ENCODE measurements around the gene ALOXE3.
"Not testable (repeated sequence)": the region's sequence is repeated elsewhere in the genome, so short reads cannot be mapped to it uniquely, and the experiment has no call there.

The ALOXE3 gene

DNA sequence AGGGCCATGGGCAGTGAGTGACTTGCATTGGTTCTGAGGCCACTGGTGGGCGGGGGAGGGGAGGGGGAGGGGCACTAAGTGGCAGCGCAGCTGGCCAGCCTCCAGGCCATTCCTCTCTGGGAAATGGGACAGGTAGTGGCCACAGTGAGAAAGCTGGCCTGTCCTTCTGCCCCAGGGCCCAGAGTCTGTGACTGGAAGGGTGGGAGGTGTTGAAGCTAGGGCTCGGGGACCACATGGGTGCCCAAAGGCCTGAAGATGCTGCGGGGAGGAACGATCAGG lies 30.4 kb downstream of the ALOXE3 start:
- no peak for DNase-seq

DNA sequence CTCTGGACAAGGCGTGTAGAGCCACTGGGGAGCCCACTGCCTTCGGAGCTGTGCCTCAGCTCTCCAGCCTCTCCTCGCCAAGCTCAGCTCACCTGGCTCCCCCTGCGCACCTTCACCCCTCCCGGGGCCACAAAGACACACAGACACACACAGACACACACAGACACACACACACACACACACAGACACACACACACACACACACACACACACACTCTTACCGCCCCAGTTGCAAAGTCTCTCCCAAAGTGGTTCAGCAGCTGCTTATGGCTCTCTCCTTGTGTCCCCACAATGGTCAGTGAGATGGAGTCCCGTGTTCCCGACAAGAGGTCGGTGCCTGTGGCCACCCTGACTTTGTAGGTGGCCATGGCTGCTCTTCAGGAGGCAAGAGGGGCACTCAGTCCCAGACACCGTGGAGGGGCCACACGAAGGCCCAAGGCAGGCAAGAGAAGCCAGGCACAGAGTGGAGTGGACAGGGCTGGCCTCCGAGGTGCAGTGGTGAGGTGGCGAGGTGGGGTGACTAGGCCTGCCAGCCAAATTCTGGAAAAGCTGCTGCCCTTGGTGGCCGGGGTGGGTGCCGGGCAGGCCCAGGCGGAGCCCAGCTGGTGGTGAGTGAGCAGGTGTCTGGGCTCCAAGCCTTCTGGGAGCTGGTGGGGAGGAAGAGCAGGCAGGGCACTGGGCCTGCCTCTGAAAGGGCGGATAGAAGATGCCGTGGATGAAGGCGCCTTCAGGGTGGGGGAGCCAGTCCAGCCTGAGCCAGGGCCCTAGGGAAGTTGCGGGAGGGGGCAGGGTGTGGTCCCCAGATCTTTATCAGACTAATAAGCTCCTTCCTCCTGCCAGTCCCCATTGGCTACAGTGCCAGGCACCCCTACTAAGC lies 31.0 kb downstream of the ALOXE3 start, which contains the start of gene ALOX12B:
ALOX12B (minus strand) TSS at position 642 of the 877 bp plus-strand sequence; CDS start at position 368, 274 bp downstream.
- DNase-seq: no peak

DNA sequence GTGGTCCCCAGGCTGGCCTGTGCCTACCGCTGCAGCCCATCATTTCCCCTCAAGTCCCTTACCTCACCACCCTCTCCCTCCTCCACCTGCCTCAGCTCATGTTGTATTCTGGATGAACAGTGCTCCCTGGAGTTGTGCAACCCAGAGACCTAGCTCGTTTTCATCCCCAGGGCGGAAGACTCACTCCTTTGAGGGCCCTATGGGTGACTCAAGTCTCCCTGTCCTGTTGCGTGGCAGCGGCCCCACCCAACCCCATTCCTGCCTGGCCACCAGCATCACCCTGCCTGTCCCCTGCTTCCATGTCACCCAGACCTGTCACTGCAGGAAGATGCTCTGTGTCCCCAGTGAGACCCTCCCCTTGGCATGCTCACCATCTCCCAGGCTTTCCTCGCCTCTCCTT lies 34.1 kb downstream of the ALOXE3 start:
- DNase-seq: no peak

DNA sequence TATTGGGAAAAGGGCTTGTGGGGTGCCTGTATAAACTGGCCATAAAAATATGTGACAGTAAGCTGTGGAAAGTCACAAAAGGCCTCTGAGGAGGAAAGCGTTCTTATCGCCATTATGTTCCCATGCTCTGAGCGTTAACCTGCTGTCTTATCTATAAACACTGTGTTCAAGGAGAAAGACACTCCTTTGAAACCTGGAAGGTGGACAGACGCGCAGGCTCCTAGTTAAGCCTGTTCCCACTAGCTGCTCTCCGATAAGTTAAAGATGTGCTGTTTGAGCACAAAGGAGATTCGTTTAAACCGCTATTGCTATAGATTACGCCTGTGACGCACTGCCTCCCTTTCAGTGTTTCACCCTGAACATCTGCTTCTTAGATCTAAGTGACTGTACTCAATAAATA lies 36.0 kb downstream of the ALOXE3 start:
- no peak for DNase-seq

DNA sequence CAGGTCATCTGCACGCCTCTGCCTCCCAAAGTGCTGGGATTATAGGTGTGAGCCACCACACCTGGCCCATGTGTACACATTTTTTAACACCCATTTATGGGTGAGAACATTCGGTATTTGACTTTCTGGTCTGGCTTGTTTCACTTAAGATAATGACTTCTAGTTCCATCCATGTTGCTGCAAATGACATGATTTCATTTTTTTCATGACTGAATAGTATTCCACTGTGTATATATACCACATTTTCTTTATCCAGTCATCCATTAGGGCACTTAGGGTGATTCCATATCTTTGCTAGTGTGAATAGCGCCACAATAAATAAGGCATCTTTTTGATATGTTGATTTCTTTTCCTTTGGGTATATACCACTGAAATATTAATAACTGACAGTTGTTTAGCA lies 36.4 kb downstream of the ALOXE3 start:
- no peak for DNase-seq

DNA sequence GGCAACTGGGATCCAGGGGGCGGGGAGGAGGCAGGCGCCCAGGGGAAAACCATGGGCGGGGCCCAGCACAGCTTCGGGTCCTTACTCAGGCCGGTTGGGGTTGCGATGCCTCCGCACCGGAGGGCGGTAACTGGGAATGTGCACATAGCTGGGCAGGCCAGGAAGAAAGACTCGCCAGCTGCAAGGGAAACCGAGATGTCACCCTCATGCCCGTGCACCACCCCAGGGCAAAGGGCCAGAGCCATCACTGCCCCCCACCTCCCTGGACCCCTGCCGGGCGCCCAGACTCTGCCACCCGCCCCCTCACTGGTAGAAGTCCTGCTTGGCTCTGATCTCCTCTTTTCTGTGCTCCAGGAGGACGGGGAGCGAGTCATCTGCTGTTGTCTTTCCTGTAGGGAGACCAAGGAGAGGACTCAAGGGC lies 37.5 kb downstream of the ALOXE3 start:
- DNase-seq: no peak

DNA sequence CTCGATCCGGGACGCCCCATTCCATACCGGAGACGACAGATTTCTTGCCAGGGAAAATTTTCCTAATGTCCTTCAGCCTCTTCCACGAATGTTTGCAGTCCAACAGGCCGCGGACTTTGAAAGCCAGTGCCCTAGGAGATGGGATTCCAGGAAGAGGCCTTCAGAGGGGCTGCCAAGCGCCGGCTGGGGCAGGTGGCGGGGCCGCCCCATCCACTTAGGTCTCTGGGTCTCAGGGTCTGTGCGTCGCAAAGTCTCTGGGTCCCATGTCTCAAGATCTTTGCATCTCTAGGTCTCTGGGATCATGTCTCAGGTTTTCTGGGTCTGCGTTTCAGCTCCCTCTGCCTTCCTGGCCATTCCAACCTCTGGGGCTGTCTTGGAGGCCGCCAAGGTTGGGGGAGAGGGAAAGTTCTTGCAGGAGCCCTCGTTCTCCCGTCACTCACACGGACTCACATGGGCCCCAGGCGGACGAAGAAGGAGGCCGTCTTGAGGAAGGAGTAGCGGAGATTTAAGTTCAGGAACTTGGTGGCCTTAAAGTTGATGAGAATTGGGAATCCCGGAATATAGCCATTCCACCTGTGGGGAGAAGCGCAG lies 38.0 kb downstream of the ALOXE3 start:
- DNase-seq: no peak

DNA sequence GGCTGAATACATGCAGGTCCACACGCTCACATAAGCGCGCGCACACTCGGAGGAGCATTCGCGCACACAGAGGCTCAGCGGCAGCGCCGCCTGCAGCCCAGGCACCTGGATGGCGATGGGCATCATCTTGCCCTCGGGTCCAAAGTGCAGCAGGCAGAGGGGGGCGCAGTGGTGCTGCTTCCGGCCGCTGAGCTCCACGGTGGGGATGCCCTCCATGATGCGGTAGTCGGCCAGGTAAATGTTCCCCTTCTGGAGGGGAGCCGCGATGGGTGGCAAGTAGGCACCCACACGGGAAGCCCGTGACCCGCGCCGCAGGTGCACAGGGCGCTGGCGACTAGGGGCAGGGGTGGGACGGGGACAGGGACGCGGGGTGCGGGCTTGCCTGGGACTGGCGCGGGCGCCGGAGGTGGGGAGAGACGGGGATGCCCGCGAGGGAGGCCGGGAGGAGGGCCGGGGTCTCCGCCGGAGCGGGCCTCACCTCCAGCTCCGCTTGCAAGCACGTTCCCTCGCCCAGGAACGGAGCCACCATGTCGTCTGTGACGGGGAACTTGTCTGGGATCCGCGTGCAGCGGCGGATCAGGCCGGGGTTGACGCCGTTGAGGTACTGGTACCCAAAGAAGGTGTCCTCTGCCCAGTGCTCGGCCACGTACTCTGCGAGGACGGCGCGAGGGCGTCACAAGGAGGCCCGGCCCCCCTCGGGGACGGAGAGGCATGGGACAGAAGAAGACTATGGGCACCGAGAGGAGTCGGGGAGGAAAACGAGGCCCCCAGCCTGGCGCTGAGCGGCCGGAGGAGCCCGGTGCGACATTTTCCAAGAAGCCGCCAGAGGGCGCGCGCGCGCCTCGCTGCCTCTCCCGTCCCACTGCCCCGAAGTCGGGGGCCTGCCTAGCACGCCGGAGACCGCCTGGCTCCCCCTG lies 38.8 kb downstream of the ALOXE3 start:
- peak; percentile 88 for DNase-seq

DNA sequence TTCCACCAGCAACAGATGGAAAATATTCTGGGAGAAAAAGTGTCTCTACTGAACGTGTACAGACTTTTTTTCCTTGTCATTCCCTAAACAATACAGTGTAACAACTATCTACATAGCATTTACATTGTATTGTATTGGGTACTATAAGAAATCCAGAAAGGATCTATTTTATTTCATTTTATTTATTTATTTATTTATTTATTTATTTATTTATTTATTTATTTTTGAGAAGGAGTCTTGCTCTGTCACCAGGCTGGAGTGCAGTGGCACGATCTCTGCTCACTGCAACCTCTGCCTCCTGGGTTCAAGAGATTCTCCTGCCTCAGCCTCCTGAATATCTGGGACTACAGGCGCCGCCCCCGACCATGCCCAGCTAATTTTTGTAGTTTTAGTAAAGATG lies 40.4 kb downstream of the ALOXE3 start:
- DNase-seq: not testable (repeated sequence)

DNA sequence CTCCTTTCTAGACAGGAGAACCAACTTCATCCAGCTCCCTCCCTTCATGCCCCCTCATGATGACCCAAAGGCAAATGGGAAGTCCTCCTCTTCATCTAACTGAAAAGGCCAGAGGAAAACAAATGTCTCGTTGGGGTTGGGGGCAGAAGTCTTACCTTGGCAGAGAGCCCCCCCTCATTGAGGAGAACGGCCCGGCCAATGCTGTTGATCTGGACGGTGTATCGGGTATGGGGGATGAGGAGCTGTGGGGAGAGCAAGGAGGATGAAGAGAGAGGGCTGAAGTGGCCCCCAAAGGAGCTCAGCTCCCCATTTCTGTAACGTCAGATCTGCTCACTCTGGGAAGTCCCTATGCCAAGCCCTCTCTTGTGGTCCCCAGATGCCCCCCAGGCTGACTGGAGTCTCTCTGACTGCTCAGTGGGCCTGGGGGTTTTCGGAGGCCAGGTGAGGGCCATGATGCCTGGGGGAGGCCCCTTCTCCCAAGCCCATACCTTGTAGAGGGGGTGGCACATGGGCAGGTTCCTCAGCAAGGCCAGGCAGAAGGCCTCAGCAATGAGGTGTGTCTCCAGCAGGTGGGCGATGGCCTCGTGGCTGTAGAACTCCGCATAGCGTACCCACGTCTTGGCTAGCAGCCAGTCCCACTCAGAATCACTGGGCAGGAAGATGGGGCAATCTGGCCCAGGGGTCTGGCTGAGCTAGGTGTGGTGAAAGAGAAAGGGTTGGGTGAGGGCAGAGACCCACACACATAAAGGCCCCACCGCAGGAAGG lies 41.6 kb downstream of the ALOXE3 start:
- DNase-seq: no peak

DNA sequence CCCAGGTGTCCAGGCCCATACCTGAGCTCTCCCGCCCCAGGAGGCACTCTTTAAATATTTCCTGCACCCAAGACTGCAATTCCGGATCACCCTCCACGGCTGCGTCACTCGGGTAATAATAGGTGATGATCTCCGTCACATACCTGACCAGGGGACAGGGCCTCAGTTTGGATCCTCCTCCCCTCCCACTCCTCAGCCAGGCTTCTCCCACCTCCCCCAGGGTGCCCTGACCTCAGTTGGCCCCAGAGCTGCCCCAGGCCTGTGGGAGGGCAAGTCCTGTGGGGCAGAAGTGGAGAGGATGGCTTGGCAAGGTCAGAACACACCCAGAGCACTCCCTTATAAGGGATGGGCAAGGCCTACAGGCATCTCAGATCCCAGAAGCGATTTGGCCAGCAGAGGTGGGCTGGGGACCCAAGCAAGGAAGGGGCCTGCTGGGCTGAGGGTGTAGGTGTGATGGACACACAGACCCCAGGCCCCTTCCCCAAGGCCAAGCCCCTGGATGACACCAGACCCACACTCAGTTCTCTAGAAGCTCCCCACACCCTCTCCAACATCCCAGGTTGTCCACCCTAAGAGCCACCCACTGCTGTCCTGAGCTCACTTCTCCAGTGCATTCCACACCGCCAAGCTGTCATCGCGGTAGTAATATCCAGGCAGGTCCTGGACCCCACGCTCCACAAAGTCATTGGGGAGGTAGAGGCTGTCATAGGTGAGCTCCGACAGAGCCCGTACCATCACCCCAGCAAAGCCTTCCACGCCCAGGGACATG lies 42.6 kb downstream of the ALOXE3 start:
- no peak for DNase-seq

DNA sequence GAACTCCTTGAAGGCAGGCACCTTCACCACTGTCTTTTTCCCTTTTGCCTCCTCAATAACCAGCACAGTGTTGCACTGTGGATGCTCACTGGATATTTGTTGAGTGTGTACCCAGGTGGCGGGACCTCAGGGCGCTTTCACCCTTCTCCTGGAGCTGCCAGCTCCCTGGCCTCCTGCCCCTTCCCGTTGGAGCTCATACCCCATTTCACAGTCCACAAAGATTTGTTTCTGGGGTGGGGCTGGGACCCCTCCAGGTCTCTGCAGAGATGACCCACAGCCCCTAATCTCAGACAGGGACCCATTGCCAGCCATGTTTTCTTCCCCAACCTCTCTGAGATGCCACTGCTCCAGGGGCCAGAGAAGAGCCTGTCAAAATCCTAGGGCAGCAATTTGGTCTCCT lies 43.2 kb downstream of the ALOXE3 start:
- no peak for DNase-seq

DNA sequence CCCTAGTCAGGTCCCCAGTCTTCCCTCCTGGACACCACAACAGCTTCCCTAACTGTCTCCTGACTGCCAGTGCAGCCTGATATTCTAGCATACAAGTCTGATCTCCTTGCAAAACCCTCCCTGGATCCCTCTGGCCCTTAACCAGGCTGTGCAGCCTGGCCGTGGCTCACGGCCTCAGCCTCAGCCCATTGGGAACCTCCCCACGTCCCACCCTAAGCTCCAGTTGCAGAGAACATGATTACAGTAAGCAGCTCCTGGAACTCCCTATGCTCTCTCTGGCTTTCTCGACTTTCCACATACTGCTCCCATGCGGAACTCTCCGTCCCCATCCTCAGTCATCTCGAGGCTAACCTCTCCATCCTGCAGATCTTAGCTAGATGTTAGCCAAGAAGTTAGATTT lies 43.8 kb downstream of the ALOXE3 start:
- no peak for DNase-seq

DNA sequence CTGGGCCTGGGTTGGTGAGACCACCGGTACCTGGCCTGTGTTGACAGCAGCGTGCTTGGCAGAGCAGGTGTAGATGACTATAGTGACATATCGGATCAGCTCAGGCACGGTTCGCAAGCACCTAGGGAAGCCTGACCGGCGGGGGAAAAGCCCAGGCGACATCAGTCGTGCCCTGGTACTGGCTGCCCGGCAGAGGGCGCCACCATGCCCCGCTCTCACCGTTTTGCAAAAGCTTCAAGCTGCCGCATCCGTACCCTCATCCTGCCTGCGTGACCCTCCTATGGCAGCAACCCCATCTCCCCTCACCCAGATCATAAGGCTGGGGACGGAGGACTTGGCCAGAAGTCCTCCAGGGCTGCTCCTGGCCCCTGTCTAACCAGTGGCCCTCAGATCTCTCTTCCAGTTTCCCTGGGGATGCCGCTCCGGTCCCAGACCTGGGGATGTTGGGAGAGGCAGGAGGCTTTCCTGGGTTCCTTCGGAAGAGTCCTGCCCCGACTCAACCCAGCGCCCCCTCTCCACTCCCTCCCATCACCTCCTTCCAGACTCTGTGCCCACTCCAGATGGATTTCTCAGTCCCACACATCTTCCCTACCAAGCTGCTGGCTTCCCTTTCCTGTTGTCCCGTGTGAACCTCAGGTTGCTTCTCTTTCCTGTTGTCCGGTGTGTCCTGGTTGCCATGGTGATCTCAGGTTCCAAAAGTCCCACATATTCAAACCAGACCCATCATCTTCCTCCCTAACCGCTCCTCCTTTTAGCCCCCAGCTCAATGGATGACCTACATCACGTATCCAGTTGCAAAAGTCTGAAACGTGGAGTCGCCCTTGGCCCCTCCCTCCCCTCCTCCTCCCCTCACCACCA lies 44.5 kb downstream of the ALOXE3 start:
- DNase-seq: peak; percentile 93

DNA sequence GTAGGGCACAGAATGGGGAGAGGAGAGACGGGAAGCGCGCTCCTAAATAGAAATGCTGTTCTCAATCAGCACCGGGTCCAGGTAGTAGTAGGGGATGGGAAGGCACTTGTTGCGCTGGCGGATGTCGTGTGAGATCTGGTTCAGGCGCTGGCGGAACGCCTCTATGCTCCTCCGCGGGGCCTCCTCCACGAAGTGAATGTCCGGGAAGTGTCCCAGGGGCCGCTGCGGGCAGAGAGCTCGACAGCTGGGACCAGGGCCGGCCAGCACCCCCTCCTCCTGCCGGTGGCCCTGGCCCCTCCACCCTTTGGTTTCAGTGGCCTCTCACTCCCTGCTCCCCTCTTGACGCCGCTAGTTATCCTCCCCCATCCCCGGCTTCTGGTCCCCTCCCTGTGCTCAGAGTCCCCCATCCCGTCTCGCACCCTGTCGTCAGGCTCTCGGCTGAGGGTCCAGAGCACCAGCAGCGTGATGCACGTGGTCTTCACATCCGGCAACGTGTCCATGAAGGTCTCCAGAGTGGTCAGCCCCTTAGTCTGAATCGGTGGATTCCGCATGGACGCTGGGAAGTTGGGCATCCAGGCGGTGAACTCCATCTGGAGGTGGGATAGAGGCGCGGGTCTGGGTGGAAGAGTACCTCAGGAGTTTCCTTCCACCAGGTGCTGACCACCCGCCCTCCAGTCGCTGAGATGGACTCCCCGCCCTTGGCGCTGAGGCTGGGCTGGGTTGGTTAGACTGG lies 45.4 kb downstream of the ALOXE3 start:
- DNase-seq: peak; percentile 47

DNA sequence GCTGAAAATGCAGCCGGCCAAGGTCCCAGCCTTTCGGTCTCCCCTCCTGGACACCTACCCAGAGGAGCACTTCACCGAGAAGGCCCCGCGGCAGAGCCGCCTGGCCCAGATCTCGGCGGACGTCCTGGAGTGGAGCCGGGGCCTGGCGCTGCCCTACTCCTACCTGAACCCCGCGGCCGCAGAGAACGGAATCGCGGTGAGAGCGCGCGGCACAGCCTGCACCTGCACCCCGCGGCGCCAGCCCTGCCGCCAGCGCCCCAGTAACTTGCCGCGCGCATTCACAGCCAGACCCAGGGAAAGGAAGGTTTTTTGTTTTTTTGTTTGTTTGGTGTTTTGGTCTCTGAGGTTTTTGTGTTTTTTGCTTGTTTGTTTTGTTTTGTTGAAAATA lies 46.0 kb downstream of the ALOXE3 start:
- DNase-seq: no peak

DNA sequence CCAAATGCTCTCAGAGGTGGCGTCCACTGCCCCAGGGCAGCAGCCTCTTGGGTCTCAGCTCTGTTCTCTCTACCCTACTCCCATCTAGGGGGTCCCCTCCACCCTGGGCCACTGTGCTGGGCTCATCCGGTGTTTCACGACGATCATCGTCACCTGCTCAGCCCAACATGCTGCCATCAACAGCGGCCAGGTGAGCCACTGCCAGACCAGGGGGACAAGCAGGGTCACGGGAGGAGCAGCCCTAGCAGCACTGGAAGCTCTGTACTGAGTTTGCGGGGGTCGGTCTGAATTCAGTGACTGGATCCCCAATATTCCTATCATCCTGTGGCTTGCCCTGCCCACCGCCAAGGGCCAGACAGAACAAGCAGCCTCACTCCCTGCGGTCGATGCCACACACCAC lies 46.8 kb downstream of the ALOXE3 start:
- DNase-seq: no peak

DNA sequence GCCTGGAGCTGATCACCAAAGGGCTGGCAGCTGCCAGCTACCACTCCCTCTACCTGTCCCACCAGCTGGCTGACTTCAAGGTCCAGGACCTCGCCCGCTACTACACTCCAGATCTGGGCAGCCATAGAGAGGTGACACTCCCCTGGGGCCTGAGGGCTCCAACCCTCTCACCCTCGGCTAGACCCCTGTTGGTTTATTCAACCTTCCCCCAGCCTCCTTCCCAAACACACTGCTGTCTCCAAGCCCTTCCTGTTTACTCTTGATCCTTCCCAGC lies 48.8 kb downstream of the ALOXE3 start:
- no peak for DNase-seq

DNA sequence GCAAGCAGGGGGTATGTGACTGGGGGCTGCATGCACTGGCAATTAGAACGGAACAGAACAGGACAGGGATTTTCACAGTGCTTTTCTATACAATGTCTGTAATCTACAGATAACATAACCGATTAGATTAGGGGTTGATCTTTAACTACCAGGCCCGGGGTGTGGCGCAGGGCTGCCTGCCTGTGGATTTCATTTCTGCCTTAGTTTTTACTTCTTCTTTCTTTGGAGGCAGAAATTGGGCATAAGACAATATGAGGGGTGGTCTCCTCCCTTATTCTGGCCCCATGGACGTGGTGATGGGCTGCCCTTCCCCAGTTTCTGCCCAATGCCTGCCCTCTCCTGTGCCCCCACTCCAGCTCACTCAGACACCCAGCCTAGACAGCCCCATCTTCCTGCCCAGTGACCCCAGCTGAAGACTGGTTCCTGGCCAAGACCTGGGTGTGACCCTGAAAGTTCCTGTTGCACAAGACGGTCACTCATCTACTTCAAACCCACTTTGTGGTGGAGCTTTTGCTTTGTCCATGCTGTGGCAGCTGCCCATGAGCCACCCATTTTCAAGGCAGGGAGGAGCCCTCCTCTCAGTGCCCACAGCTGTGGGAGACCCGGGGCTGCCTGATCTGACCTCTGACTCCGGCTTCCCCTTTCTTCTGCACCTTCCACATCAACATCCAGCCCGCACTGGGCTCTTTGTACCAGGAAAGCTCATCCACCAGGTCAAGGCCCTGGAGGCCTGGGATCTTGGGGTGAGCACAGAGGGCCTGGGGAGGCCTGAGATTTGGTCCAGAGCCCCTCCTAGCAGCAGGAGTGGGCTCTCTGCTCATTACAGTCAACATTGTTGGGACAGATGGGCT lies 49.4 kb downstream of the ALOXE3 start:
- DNase-seq: no peak

DNA sequence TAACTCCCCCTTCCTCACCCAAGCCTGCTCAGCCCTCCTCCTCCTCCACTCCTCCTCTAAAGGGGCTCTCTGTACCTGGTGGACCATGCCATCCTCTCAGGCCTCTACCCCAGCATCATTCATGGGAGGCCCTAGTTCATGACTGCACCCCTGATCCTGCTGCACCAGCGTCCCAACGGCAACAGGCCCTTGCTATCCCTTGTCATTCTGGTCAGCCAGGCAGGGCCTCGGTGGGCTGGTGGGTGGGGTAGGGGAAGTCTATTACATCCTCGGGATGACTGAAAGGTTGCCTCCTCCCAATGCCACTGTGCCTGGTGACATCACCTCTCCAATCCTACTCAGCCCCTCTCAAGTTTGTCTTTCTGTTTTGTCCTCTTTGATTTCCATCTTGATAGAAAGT lies 50.5 kb downstream of the ALOXE3 start:
- no peak for DNase-seq

All from stimulated activated CD8-positive, alpha-beta memory T cell treated with anti-CD3 and anti-CD28 coated beads, Interleukin-4, amount 100 ng/mL, for 48 hours (primary cell).